ENCODE data around the gene LMAN1L. TPM values are rescaled to one million over a fixed set of nuclear protein-coding genes. Genes with fewer than 3 reads are reported as not detected.

The LMAN1L gene
- total RNA-seq, 4 donors from 2014 or later = 0.29 to 1.3 TPM; not detected in 2

DNA sequence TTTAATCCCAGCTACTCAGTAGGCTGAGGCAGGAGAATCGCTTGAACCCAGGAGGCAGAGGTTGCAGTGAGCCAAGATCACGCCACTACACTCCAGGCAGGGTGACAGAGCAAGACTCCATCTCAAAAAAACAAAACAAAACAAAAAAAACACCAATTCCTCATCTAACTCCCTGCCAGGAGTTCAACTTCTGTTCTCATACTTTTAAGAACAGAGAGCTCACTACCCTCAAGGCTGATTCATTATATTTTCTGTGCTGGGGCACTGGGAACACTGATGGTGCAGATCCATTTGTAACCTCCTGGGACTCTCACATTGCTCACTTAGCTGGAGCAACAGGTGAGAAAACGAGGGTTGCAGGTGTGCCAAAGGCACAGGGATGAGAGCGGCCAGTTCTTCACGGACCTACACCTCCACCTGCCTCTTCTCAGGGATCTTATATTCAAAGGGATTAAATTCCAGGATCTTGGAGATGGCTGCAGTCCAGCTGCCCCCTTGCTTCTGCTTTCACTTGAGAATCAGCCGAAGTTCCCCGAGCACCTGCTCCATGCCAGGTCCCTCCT, 43.1 kb upstream of the LMAN1L start:
- no peak for DNase-seq (ENCODE audit: low spot score in 2 of 2)
- no peak overlapping the region for H3K4me3 ChIP-seq (ENCODE audit: low read depth, poor library complexity, severe bottlenecking)
- WGBS, 2 donors = 63 to 68% methylated on average over 7 of the region's 7 CpGs
- TF ChIP-seq, protein P1, sequence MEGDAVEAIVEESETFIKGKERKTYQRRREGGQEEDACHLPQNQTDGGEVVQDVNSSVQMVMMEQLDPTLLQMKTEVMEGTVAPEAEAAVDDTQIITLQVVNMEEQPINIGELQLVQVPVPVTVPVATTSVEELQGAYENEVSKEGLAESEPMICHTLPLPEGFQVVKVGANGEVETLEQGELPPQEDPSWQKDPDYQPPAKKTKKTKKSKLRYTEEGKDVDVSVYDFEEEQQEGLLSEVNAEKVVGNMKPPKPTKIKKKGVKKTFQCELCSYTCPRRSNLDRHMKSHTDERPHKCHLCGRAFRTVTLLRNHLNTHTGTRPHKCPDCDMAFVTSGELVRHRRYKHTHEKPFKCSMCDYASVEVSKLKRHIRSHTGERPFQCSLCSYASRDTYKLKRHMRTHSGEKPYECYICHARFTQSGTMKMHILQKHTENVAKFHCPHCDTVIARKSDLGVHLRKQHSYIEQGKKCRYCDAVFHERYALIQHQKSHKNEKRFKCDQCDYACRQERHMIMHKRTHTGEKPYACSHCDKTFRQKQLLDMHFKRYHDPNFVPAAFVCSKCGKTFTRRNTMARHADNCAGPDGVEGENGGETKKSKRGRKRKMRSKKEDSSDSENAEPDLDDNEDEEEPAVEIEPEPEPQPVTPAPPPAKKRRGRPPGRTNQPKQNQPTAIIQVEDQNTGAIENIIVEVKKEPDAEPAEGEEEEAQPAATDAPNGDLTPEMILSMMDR (IDR thresholded peaks at IDR 0.05) = no peak
- TF ChIP-seq POLR2A (IDR thresholded peaks at IDR 0.05) = no peak
- intact Hi-C loops (cut with DNase I; ENCODE audit: low total_unique reads) = loop anchor here (5.0 to 10.0 kb wide), 2 partner anchors 132 to 225 kb away; partner anchors contain the start of gene ARID3B

DNA sequence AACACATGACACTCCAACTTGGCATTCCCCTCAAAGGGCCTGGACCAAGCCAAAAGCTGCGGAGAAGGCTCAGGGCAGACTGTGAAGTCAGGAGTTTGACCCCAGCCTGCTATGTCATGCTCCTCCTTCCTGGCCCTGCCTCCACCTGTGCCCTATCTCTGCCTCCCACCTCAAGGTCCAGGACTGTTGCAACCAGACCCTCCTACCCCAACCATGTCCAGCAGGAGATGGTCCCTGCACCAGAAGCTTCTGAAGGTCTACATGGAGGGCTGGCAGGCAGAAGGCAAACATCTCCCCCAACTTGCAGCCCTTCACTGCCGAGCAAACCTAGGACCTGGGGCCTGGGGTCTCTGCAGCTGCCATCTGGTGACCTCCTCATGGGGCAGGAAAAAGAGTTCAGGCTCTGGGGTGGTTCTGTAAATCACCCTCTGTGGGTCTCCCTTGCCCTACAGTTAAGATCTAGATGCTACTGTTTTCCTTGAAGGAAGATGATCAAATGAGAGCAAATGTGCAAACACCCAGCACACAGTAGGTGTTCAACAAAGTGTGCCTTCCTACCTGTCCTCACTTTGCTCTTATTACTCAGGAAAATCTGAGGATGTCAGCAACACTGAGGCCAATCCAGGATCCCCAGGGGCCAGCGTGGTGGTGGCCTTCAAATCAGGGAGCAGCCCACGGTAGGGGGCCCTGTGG, 42.3 kb upstream of the LMAN1L start:
- intact Hi-C loops (cut with DNase I; ENCODE audit: low total_unique reads) = no loop called here

DNA sequence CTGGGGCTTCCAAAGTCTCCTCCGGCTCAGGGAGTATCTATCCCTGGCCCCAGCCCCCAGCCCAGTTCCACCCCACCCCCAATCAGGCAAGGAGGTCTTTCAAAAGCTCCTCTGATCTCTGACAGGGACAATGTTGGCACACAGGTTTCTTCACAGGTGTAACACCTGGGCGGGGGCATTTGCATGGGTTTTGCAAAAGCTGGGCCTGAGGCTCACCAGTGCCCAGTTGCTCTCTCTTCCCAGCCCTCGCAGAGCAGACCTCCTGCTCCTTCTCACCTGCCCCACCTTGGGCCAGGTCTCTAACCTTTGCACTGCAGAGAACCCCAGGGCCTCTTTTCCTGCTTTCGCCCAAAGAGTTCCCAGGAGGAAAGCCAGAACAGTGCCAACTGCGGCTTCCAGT, 39.3 kb upstream of the LMAN1L start:
- intact Hi-C loops (cut with DNase I; ENCODE audit: low total_unique reads) = no loop called here
- 48 to 74% methylated on average over 5 of the region's 5 CpGs for WGBS, 2 donors
- no peak overlapping the region for H3K4me3 ChIP-seq (ENCODE audit: low read depth, poor library complexity, severe bottlenecking)
- TF ChIP-seq, protein P1 (IDR thresholded peaks at IDR 0.05) = no peak
- TF ChIP-seq POLR2A (IDR thresholded peaks at IDR 0.05) = no peak
- no peak for DNase-seq (ENCODE audit: low spot score in 2 of 2)

More for the DNA sequence above, 42.3 kb upstream of the LMAN1L start:
- no peak for TF ChIP-seq POLR2A (IDR thresholded peaks at IDR 0.05)
- TF ChIP-seq, protein P1 (IDR thresholded peaks at IDR 0.05) = no peak
- no peak overlapping the region for H3K4me3 ChIP-seq (ENCODE audit: low read depth, poor library complexity, severe bottlenecking)
- no peak for DNase-seq (ENCODE audit: low spot score in 2 of 2)
- WGBS, 2 donors = 61 to 68% methylated on average over 4 of the region's 4 CpGs

DNA sequence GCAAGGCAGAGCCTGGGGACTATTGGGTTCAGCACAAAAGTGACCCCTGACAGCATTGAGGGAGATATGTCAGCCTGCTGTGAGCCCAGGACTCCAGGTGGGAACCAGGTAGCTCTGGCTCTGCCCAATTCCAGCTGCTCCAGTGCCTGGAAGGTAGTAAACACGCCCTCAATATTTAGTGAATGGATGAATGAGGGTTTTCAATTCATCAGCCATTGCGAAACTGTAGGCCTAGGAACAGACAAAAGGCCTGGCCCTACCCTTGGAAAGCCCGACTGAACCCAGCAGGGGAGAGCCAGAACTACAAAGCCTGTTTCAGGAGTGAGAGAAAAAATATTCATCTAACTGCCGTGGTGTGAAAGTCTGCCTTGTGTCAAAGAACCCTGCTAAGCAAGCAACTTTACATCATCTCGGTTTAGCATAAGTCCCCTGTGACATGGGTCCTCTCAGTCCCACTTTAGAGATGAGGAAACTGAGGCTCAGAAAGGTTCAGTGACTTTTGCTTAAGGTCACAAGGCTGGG, 38.8 kb upstream of the LMAN1L start:
- TF ChIP-seq POLR2A (IDR thresholded peaks at IDR 0.05) = no peak
- TF ChIP-seq, protein P1 (IDR thresholded peaks at IDR 0.05) = no peak
- no peak for DNase-seq (ENCODE audit: low spot score in 2 of 2)
- H3K4me3 ChIP-seq (ENCODE audit: low read depth, poor library complexity, severe bottlenecking) = no peak overlapping the region
- intact Hi-C loops (cut with DNase I; ENCODE audit: low total_unique reads) = no loop called here
- 48 to 51% methylated on average over 5 of the region's 5 CpGs for WGBS, 2 donors

DNA sequence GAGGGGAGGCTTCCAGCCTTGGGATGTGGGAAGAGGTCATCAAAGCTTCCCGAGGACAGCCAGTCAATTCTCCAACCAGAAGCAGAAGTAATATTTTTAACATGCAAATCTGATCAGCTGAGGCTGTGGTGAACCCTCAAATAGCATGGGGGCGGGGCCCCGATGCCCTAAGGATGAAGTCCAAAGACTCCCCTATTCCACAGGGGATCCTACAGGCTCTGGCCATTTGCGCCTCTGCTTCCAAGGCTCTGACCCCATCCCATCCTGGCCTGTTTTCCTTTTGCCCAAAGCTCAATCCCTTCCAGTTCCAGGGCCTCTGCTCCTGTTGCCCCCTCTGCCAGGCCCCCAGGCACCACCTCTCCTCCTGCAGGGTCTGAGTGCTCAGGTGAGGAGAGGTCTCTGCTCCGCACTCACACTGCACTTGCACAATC, 37.5 kb upstream of the LMAN1L start:
- TF ChIP-seq, protein P1 (IDR thresholded peaks at IDR 0.05) = no peak
- TF ChIP-seq POLR2A (IDR thresholded peaks at IDR 0.05) = no peak
- WGBS, 2 donors = 70 to 85% methylated on average over 5 of the region's 5 CpGs
- intact Hi-C loops (cut with DNase I; ENCODE audit: low total_unique reads) = no loop called here
- no peak for DNase-seq (ENCODE audit: low spot score in 2 of 2)
- no peak overlapping the region for H3K4me3 ChIP-seq (ENCODE audit: low read depth, poor library complexity, severe bottlenecking)
